ENCODE data around the gene CTNND2.

Gene CTNND2

DNA sequence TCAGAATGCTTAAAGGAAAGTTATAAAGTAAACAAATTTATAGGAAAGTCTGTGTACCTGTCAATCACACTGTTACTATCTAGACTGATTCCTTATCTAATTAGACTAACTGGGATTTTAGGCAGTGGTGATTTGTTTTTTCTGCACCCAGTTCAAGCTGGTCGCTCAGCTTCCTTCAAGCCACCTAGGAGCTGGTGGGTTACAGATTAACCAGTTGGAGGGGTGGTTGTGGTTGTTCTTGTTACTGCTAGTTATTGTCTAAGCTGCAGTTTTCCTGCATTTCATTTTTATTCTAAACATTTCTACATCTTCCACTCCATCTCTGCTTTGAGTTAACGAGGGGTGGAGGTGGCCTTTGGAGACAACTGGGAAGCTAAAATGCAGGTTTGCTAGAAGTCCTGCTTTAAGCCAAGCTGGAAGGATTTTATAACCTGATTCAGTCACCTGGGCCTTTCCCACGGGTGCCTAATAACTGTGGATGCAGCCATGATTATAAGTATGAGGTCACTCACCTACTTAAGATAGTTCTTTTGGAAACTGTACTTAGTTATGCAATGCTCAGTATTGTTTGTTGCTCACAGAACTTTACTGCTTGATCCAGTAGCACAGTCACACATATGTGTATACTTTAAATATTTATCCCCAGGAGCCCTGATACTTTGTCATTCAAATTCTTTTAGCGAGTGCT lies 839.3 kb downstream of the CTNND2 start:
- H3K27me3 Mint-ChIP-seq: no peaks in the 10 kb centered on the region
- no peaks in the 10 kb centered on the region for H3K36me3 Mint-ChIP-seq (ENCODE audit: low read depth)
- peaks cover 9% of the 10 kb centered on the region for H3K9me3 Mint-ChIP-seq
- H3K4me3 Mint-ChIP-seq: no peak overlapping the region
- no peak overlapping the region for H3K27ac Mint-ChIP-seq
- no peak for ATAC-seq
- no peak for DNase-seq
- no peaks in the 10 kb centered on the region for H3K4me1 Mint-ChIP-seq

DNA sequence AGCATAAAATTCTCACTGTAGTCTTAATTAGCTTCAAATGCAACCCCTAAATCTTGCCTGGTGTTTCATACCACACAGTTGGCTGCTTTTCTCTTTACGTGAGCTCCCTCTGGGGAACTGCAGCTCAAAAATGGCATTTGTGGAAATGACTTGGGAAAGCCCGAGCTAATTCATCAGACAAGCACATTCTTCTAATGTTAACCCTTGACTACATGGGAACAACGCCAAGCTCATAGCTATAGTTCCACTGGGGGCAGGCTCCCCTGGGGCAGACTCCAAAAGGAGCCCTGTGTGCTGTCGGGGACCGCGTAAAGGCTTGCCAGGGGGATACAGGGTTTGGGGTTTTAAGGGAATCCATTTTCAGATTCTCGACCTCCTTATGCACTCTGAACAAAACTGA lies 841.8 kb downstream of the CTNND2 start:
- no peaks in the 10 kb centered on the region for H3K36me3 Mint-ChIP-seq (ENCODE audit: low read depth)
- no peaks in the 10 kb centered on the region for H3K27me3 Mint-ChIP-seq
- no peaks in the 10 kb centered on the region for H3K4me1 Mint-ChIP-seq
- ATAC-seq (no peak), DNase-seq (no peak)
- H3K4me3 Mint-ChIP-seq: no peak overlapping the region
- peaks cover under 1% of the 10 kb centered on the region for H3K9me3 Mint-ChIP-seq
- H3K27ac Mint-ChIP-seq: no peak overlapping the region

DNA sequence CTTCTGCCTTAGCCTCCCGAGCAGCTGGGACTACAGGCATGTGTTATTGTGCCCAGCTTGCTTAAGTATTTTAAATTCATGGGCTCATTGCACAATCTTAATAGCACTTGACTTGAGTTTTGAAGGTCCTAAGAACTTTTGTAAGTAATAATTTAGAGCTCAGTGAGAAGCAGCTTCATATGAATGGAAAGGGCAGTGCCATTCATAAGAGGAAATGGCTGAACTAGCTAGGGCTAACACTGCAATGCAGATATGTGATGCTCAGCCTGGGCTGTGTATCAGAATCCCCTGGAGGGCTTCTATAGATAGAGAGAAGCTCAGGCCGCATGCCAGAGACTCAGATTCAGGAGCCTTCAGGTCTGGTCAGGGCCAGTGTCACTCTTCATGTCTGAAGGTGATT lies 847.7 kb downstream of the CTNND2 start:
- H3K36me3 Mint-ChIP-seq (ENCODE audit: low read depth): no peaks in the 10 kb centered on the region
- ATAC-seq (no peak), DNase-seq (no peak)
- no peak overlapping the region for H3K27ac Mint-ChIP-seq
- H3K4me3 Mint-ChIP-seq: no peak overlapping the region
- peaks cover 7% of the 10 kb centered on the region for H3K9me3 Mint-ChIP-seq
- H3K27me3 Mint-ChIP-seq: peaks cover 4% of the 10 kb centered on the region
- H3K4me1 Mint-ChIP-seq: no peaks in the 10 kb centered on the region

DNA sequence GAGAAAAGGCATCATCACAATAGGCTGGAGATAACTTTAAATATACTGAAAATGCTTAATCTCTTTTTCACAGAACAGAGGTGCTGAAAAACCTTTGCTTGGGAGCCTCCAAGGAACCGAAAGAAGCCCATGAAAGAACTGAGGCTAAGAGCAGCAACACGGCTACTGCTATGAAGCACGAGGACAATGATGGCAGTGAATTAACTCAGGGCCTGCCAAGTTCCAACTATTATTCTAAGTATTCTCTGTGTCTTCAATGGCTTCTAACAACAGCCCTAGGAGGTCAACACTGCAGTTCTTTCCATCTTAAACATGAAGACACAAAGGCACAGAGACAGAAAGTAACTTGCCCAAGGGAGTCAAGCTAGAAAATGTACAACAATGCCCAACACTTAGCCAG lies 850.2 kb downstream of the CTNND2 start:
- H3K4me3 Mint-ChIP-seq: no peak overlapping the region
- peaks cover 4% of the 10 kb centered on the region for H3K27me3 Mint-ChIP-seq
- H3K27ac Mint-ChIP-seq: no peak overlapping the region
- H3K9me3 Mint-ChIP-seq: peaks cover 7% of the 10 kb centered on the region
- no peaks in the 10 kb centered on the region for H3K4me1 Mint-ChIP-seq
- H3K36me3 Mint-ChIP-seq (ENCODE audit: low read depth): no peaks in the 10 kb centered on the region
- ATAC-seq (no peak), DNase-seq (no peak)

DNA sequence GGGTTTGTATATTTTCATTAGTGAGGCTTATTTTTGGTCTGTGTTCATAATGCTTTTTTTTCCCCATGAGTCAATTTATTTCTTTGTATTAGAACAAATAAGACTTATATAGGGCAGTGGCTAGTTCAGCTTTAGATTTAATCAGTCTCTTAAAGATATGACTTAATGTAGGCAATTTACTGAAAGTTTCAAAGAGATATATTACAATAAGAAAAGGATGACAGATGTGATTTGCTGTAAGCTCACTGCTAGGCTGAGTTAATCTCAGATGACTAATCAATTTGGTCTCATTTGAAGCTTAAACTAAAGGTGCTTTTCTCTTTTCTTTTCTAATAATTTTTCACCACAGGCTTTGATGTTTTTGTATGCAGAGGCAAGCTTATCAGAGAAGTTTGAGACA lies 851.4 kb downstream of the CTNND2 start:
- H3K9me3 Mint-ChIP-seq: peaks cover 7% of the 10 kb centered on the region

DNA sequence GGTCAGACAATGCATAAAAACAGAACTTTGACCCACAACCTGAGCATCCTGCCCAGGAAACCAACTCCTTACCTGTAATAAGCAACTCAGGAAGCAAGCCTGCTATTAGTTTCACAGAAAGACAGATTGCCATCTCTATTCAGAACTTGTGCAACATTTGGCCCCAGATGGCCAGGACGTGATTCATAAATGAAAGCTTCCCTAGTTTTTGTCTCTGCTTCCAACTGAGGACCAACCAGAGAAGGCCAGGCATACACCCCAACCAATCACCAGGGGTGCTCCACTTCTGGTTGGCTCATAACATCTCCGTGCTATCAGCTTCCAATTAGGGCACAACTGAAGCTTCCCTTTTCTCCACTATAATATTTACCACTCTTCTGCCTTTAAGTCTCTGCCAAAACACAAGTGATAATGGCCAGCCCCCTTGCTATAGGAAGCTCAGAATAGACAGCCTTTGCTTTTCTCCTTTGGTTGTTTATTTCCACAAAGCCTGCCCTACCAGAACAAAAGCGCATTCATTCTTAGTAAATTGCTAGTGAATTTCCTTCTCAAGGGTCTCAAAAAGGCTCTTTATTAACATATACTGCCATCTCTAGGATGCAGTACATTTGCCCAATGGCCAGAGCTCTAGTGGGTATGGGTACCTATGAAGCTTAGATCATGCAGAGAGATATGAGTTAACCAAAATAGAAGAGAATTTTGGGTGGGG lies 853.5 kb downstream of the CTNND2 start:
- H3K4me1 Mint-ChIP-seq: no peaks in the 10 kb centered on the region
- H3K9me3 Mint-ChIP-seq: no peaks in the 10 kb centered on the region
- H3K27ac Mint-ChIP-seq: no peak overlapping the region
- no peaks in the 10 kb centered on the region for H3K36me3 Mint-ChIP-seq (ENCODE audit: low read depth)
- peaks cover 2% of the 10 kb centered on the region for H3K27me3 Mint-ChIP-seq
- no peak for DNase-seq
- no peak for ATAC-seq
- no peak overlapping the region for H3K4me3 Mint-ChIP-seq

More for the DNA sequence above, 851.4 kb downstream of the CTNND2 start:
- Mint-ChIP-seq H3K27me3 (peaks cover 4% of the 10 kb centered on the region), H3K4me3 (no peak overlapping the region), H3K36me3 (ENCODE audit: low read depth) (no peaks in the 10 kb centered on the region), H3K4me1 (no peaks in the 10 kb centered on the region), H3K27ac (no peak overlapping the region)
- ATAC-seq (no peak), DNase-seq (no peak)

DNA sequence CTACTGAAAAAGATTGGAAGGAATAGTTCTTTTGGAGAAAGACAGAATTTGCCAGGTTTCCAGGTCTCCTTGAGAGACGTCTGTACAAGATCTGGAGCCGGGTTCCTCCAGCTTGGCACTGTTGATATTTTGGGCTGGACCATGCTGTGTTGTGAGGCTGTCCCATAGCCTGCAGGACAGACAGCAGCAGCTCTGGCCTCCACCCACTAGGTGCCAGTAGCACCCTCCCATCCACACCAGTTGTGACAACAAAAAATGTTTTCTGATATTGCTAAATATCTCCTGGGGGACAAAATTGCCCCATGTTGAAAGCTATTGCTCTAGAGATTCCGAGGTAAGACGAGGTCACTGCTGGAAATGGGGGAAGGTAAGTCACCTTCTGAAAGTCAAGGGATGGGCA lies 855.5 kb downstream of the CTNND2 start:
- Mint-ChIP-seq H3K27ac (no peak overlapping the region), H3K4me1 (no peaks in the 10 kb centered on the region), H3K4me3 (no peak overlapping the region), H3K9me3 (no peaks in the 10 kb centered on the region), H3K36me3 (ENCODE audit: low read depth) (no peaks in the 10 kb centered on the region), H3K27me3 (no peaks in the 10 kb centered on the region)
- no peak for DNase-seq
- ATAC-seq: no peak

DNA sequence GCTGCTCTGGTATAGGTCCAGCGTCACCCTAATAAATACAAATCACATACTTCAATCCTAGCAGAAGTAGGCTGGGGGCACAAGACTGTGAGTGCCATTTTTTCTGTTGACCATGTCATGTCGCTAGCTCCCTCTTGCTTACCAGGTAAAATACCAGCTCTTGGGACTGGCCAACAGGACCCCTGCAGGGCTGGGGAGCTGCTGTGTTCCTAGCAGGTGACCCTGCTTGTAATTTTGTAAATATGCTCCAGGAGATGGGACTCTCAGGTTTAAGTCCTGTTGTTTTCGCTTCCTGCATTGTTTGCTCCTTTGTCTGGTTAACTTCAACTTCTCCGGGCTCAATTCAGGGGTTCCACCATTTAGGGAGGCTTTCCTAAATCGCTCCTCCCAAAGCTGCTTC lies 856.6 kb downstream of the CTNND2 start:
- Mint-ChIP-seq H3K27me3 (no peaks in the 10 kb centered on the region), H3K27ac (no peak overlapping the region), H3K9me3 (no peaks in the 10 kb centered on the region), H3K4me3 (no peak overlapping the region), H3K36me3 (ENCODE audit: low read depth) (no peaks in the 10 kb centered on the region), H3K4me1 (no peaks in the 10 kb centered on the region)
- ATAC-seq: no peak
- no peak for DNase-seq

DNA sequence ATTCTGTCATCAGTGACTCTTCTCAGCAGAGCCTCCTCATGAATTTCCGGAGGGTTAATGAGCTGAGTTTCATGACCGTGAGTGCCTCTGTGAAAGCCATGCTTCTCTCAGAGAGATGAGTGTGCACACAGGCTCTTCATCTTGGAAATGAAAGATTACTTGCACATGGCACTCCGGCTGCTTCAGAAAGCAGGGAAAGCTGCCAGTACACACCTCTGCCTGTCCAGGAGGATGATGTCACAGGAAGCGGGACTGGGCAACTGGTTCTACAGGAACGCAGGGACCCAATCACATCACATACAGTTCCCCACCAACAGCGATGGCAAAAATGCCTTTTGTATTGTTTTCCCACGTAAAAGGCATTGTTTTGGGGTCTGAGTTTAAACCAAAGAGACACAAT lies 857.2 kb downstream of the CTNND2 start:
- no peak overlapping the region for H3K27ac Mint-ChIP-seq
- H3K27me3 Mint-ChIP-seq: no peaks in the 10 kb centered on the region
- no peak for ATAC-seq
- no peak overlapping the region for H3K4me3 Mint-ChIP-seq
- H3K4me1 Mint-ChIP-seq: no peaks in the 10 kb centered on the region
- DNase-seq: no peak
- H3K9me3 Mint-ChIP-seq: no peaks in the 10 kb centered on the region
- H3K36me3 Mint-ChIP-seq (ENCODE audit: low read depth): no peaks in the 10 kb centered on the region

DNA sequence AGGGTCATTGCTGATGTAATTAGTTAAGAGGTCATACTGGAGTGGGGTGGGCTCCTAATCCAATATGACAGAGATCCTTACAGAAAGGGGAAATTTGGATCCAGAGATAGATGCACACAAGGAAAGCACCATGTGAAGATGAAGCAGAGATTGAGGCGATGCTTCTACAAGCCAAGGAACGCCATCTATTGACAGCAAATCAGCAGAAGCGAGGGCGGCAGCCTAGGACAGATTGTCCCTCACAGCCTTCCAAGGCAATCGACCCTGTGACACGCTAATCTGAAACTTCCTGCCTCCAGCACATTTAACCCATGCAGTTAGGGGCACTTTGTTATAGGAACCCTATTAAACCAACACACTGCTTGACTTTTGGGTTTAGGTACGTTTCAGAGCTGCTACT lies 858.1 kb downstream of the CTNND2 start:
- ATAC-seq (no peak), DNase-seq (no peak)
- H3K27ac Mint-ChIP-seq: no peak overlapping the region
- H3K27me3 Mint-ChIP-seq: peaks cover under 1% of the 10 kb centered on the region
- H3K36me3 Mint-ChIP-seq (ENCODE audit: low read depth): no peaks in the 10 kb centered on the region
- H3K4me3 Mint-ChIP-seq: no peak overlapping the region
- no peaks in the 10 kb centered on the region for H3K4me1 Mint-ChIP-seq
- H3K9me3 Mint-ChIP-seq: no peaks in the 10 kb centered on the region

DNA sequence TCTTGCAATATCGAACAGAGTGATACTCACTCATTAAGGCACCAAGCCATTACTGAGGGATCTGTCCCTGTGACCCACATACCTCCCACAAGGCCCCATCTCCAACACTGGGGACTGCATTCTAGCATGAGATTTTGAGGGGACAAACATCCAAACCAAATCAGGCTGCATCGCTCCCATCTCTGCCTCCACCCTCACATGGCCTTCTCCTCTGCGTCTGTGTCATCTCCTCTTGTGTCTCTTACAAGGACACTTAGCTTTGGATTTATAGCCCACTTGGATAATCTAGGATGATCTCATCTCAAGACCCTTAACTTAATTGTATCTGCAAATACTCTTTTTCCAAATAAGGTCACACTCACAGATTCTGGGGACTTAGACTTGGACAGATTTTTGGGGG lies 858.8 kb downstream of the CTNND2 start:
- DNase-seq: no peak
- Mint-ChIP-seq H3K4me3 (no peak overlapping the region), H3K9me3 (no peaks in the 10 kb centered on the region), H3K27ac (no peak overlapping the region), H3K36me3 (ENCODE audit: low read depth) (no peaks in the 10 kb centered on the region), H3K4me1 (no peaks in the 10 kb centered on the region), H3K27me3 (peaks cover 3% of the 10 kb centered on the region)
- no peak for ATAC-seq

DNA sequence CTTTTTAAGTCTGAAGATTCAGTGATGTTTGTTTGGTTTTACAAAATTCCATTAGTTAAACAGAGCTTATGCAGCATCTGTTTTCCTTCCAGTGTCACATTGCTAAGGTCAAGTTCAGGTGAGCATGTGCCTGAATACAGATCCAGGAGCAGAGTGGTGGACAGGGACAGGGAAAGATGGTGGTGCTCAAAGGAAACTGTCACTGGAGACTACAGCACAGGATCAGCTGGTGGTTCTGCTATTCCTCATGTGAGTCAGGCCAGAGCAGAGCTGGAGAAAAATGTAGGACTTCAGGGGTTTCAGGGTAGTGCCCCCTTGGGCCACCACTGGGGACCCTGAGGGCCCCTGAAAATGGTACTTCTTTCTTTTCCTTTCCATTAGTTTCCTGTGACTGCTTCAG lies 859.7 kb downstream of the CTNND2 start:
- DNase-seq (no peak), ATAC-seq (no peak)
- Mint-ChIP-seq H3K36me3 (ENCODE audit: low read depth) (no peaks in the 10 kb centered on the region), H3K27me3 (peaks cover 3% of the 10 kb centered on the region), H3K27ac (no peak overlapping the region), H3K4me1 (no peaks in the 10 kb centered on the region), H3K9me3 (no peaks in the 10 kb centered on the region), H3K4me3 (no peak overlapping the region)

DNA sequence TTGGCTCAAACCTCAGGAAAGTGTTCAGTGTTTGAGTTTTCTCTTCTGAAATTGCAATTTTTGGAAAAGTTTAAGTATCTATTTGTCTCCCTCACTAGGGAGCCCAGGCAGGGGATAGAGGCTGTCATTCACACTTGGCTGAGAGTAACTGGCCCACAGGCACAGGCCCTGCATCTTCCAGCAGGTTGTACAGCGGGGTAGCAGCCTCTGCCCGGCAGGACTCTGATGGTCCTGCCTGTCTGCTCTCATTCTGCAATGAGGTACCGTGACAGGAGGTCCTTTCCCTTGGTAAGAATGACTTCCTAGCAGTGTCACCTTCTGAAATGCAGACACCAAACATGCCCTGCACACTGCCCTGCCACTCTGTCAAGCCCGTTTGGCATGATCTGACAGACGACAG lies 860.4 kb downstream of the CTNND2 start:
- Mint-ChIP-seq H3K9me3 (no peaks in the 10 kb centered on the region), H3K4me3 (no peak overlapping the region), H3K4me1 (no peaks in the 10 kb centered on the region), H3K27me3 (peaks cover 5% of the 10 kb centered on the region), H3K36me3 (ENCODE audit: low read depth) (no peaks in the 10 kb centered on the region), H3K27ac (no peak overlapping the region)
- no peak for ATAC-seq
- DNase-seq: no peak

DNA sequence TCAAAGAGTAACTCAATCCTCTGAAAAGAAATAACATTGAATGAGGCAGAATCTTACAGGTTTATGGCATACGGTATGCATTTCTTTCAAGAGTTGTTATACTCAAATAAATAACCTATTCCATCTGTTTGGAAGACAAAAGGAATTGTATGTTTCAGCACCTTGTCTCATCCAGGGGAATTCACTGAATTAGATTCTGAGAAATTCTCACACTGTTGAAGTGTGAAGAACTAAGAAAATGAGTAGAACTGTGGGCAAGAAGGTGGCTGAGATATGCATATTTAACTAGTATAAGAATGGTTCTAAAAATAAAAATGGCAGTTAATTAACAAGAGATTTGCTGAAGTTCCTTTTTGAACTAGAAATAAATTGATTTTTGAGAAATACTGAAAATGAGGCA lies 863.9 kb downstream of the CTNND2 start:
- Mint-ChIP-seq H3K36me3 (ENCODE audit: low read depth) (no peaks in the 10 kb centered on the region), H3K27me3 (peaks cover 6% of the 10 kb centered on the region), H3K27ac (no peak overlapping the region), H3K4me1 (no peaks in the 10 kb centered on the region), H3K9me3 (no peaks in the 10 kb centered on the region), H3K4me3 (no peak overlapping the region)
- DNase-seq: no peak
- no peak for ATAC-seq

DNA sequence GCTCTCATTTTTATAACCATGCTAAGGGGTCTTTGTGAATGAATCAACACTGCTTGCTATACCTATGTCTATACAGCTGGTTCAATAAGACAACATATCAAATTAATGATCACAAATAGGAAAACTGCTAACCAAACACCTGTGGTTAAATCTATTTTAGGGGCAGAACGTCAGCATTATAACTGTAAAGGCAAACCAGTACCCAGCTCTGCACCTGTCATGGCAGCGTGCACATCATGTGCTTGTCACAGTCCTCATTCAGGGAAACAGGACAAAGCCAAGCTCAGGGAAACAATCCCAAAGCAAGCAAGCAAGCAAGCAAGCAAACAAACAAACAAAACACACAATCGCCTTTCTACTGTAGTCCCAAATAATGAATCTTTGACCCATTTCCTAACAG lies 865.5 kb downstream of the CTNND2 start:
- peaks cover 11% of the 10 kb centered on the region for H3K27me3 Mint-ChIP-seq
- no peaks in the 10 kb centered on the region for H3K9me3 Mint-ChIP-seq
- no peak overlapping the region for H3K27ac Mint-ChIP-seq
- no peaks in the 10 kb centered on the region for H3K36me3 Mint-ChIP-seq (ENCODE audit: low read depth)
- DNase-seq (no peak), ATAC-seq (no peak)
- H3K4me3 Mint-ChIP-seq: no peak overlapping the region
- H3K4me1 Mint-ChIP-seq: no peaks in the 10 kb centered on the region

Data from activated naive CD8-positive, alpha-beta T cell treated with anti-CD3 and anti-CD28 coated beads, Interleukin-2, amount 50 U/mL, for 24 hours (primary cell).